K562 (cell line): Measurements from ENCODE around the gene UNC79. TPM values are rescaled to one million over a fixed set of nuclear protein-coding genes. Genes with fewer than 3 reads are reported as not detected.

ENCODE experiments used
- ATAC-seq: fragments of 200-7000 bp; cut with Tn5 transposase; 3 replicates; pipeline ENCODE4 v1.9.1; 2020; ENCODE audit warnings: moderate library complexity
- BruUV-seq: library from RNA; stranded (reverse); fragments of 400-500 nt; replicated peaks from 2 replicates; lab custom pipeline; 2021; lab: Mats Ljungman, UMichigan
- CTCF ChIA-PET: fragments of 300-600 bp; formaldehyde crosslinking; extraction: SDS; loops from one replicate; lab custom pipeline; 2021; ENCODE audit warnings: low intra/inter-chr PET ratio; lab: Yijun Ruan, JAX
- POLR2A ChIA-PET: fragments of 300-600, 350-650 bp; sonication (Branson Sonifier 250); formaldehyde crosslinking; extraction: SDS; loops from one replicate; lab custom pipeline; 2021; ENCODE audit warnings: antibody characterized with exemption, inconsistent platforms; lab: Yijun Ruan, JAX
- DNase-seq, 4 experiments: peaks; one replicate each; pipeline versions ENCODE4 v3.0.0 to v3.0.0-alpha.2; 2011 to 2018; ENCODE audit warnings: low spot score in 3 of 4, mixed read lengths in 3 of 4; ENCODE audit errors: extremely low read depth in 1 of 4
- FAIRE-seq: peaks from 2 replicates; lab custom pipeline; 2011; peaks lifted over from hg19 to GRCh38; lab: Jason Lieb, UNC
- H2AFZ ChIP-seq: 2 replicates; pipeline ENCODE4 v1.6.0; 2011; ENCODE audit warnings: low read depth, low read length, control low read depth, inconsistent platforms
- H3K27ac ChIP-seq: fragments of 200-600 bp; 3 replicates; pipeline ENCODE4 v1.8.0; 2011; ENCODE audit warnings: low read depth, mild to moderate bottlenecking, control low read depth, inconsistent platforms, low read length, moderate library complexity, mixed read lengths; ENCODE audit errors: extremely low read depth
- H3K27me3 ChIP-seq, 2 experiments: fragments of 300-600 bp in 1 of 2; 2 replicates in 1 of 2; 3 replicates in 1 of 2; pipeline versions ENCODE4 v1.6.0 to v1.8.0; 2011; ENCODE audit warnings: inconsistent platforms in 2 of 2, low read length in 2 of 2, mild to moderate bottlenecking in 1 of 2, mixed read lengths in 1 of 2, moderate library complexity in 1 of 2; ENCODE audit not compliant: control insufficient read depth in 2 of 2, insufficient read depth in 2 of 2
- H3K36me3 ChIP-seq: fragments of 300-600 bp; 3 replicates; pipeline ENCODE4 v1.8.0; 2011; ENCODE audit warnings: mild to moderate bottlenecking, low read length, inconsistent platforms; ENCODE audit not compliant: control insufficient read depth, insufficient read depth
- H3K4me1 ChIP-seq, 2 experiments: fragments of 200-600 bp in 1 of 2; replicated peaks in 1 of 2; 2 replicates in 1 of 2; 3 replicates in 1 of 2; pipeline versions ENCODE4 v1.5.1 to v1.8.0; 2011; ENCODE audit warnings: inconsistent platforms in 2 of 2, low read length in 2 of 2, mild to moderate bottlenecking in 1 of 2, mixed read lengths in 1 of 2, moderate library complexity in 1 of 2; ENCODE audit not compliant: control insufficient read depth in 2 of 2, insufficient read depth in 2 of 2
- H3K4me2 ChIP-seq: 2 replicates; pipeline ENCODE4 v1.6.1; 2011; ENCODE audit warnings: low read length, control low read depth, inconsistent platforms, mixed read lengths; ENCODE audit not compliant: insufficient read depth
- H3K4me3 ChIP-seq: fragments of 200-600 bp; sonication (generic), shearing (Covaris generic); 2 replicates; pipeline ENCODE4 v1.5.1; 2016; ENCODE audit warnings: control low read depth, inconsistent platforms
- H3K79me2 ChIP-seq: fragments of 200-600 bp; 3 replicates; pipeline ENCODE4 v1.8.0; 2011; ENCODE audit warnings: low read length, inconsistent platforms; ENCODE audit not compliant: control insufficient read depth, insufficient read depth
- H3K9ac ChIP-seq, 2 experiments: 2 replicates each; pipeline versions ENCODE4 v1.6.0 to v1.6.1; 2011; ENCODE audit warnings: low read depth in 2 of 2, low read length in 2 of 2, control low read depth in 1 of 2, inconsistent platforms in 1 of 2, mild to moderate bottlenecking in 1 of 2, mixed read lengths in 1 of 2; ENCODE audit not compliant: insufficient read depth in 1 of 2
- H3K9me1 ChIP-seq: one replicate; pipeline ENCODE4 v1.6.0; 2011; ENCODE audit warnings: inconsistent platforms, mild to moderate bottlenecking, low read length, moderate library complexity; ENCODE audit not compliant: control insufficient read depth, insufficient read depth
- H3K9me3 ChIP-seq: replicated peaks from 2 replicates; pipeline ENCODE4 v1.5.1; 2011; ENCODE audit warnings: low read depth, low read length, inconsistent platforms; ENCODE audit not compliant: control insufficient read depth, insufficient read depth
- H4K20me1 ChIP-seq: replicated peaks from 2 replicates; pipeline ENCODE4 v1.6.1; 2011; ENCODE audit warnings: low read length, inconsistent platforms, mixed read lengths; ENCODE audit not compliant: control insufficient read depth, insufficient read depth
- POLR2AphosphoS5 ChIP-seq: IDR thresholded peaks from 2 replicates; pipeline ENCODE4 v1.6.1; 2011; ENCODE audit warnings: mild to moderate bottlenecking, low read depth, low read length, moderate library complexity; ENCODE audit not compliant: control insufficient read depth, insufficient read depth
- RAD21 ChIP-seq, 2 experiments: fragments of 250-450 bp in 1 of 2; fragments of 450-650 bp in 1 of 2; sonication (Bioruptor Pico) in 1 of 2; formaldehyde crosslinking in 1 of 2; IDR thresholded peaks in 1 of 2; conservative IDR thresholded peaks in 1 of 2; 2 replicates each; pipeline versions ENCODE4 v1.4.0 to v1.8.0; 2020 to 2022; ENCODE audit warnings: mild to moderate bottlenecking in 2 of 2, moderate library complexity in 1 of 2
- SMC3 ChIP-seq: conservative IDR thresholded peaks from 2 replicates; pipeline ENCODE4 v1.6.1; 2011; ENCODE audit warnings: low read depth, low read length, improper control_type of control experiment; ENCODE audit not compliant: insufficient read depth
- ZKSCAN3 ChIP-seq: fragments of 250-450 bp; sonication (Bioruptor Pico); IDR thresholded peaks from 2 replicates; pipeline ENCODE4 v1.4.0; 2020
- WGBS: fragments of 100-300 bp; shearing (Covaris generic); methylation state at CpG from one replicate; pipeline ENCODE4 v1.1.6; 2016; ENCODE audit warnings: low coverage, mixed read lengths; ENCODE audit not compliant: insufficient coverage; ENCODE audit errors: missing lambda C conversion rate; 5-methylcytosine and 5-hydroxymethylcytosine counted together
- in situ Hi-C: fragments of 300-500 bp; cut with MboI; formaldehyde crosslinking; loops from 4 replicates; pipeline ENCODE4 v1.15.0; 2018; ENCODE audit warnings: inconsistent platforms, mixed read lengths
- intact Hi-C: fragments of 100-400 bp; cut with micrococcal nuclease; formaldehyde crosslinking; loops from 2 replicates; pipeline ENCODE4 v1.14.2; 2022
- polyA plus RNA-seq, 8 experiments: library from polyadenylated mRNA; depleted of rRNA in 4 of 8; stranded (reverse) in 5 of 8; unstranded in 3 of 8; fragments of >200 nt; fragmentation: Nextera tagmentation in 2 of 8; fragmentation: Illumina TruSeq in 1 of 8; extraction: Ambion mirVana in 2 of 8; extraction: Trizol in 1 of 8; gene quantifications; 2 replicates each; pipeline versions ENCODE4 v1.2.1 to v1.2.3, GENCODE V29; 2011 to 2014; ENCODE audit warnings: inconsistent platforms in 1 of 8, missing spikeins in 1 of 8
- total RNA-seq, 7 experiments: library from RNA; depleted of rRNA in 6 of 7; stranded (reverse); fragments of >200 nt in 6 of 7; fragmentation: Illumina TruSeq in 2 of 7; extraction: Trizol in 2 of 7; gene quantifications; 2 replicates each; pipeline versions ENCODE4 v1.2.1 to v1.2.3, GENCODE V29; 2011 to 2021; ENCODE audit warnings: low replicate concordance in 1 of 7
- TF ChIP-seq, protein P1 (sequence below): sonication (generic); formaldehyde crosslinking; IDR thresholded peaks from 2 replicates; pipeline ENCODE4 v1.9.0; 2022; ENCODE audit warnings: mild to moderate bottlenecking, missing genetic modification reagents
- TF ChIP-seq, protein P2 (sequence below): fragments of 450-650 bp; formaldehyde crosslinking; IDR thresholded peaks from 2 replicates; pipeline ENCODE4 v1.4.0; 2020; ENCODE audit warnings: mild to moderate bottlenecking, moderate library complexity
- TF ChIP-seq, protein P3 (sequence below): fragments of 250-450 bp; sonication (Bioruptor Pico); IDR thresholded peaks from 2 replicates; pipeline ENCODE4 v1.8.0; 2022; ENCODE audit warnings: moderate library complexity, mild to moderate bottlenecking, inconsistent platforms
- TF ChIP-seq, protein P4 (sequence below): fragments of 450-650 bp; IDR thresholded peaks from 2 replicates; pipeline ENCODE4 v1.6.1; 2017; ENCODE audit warnings: antibody characterized with exemption

UNC79 gene
- total and polyA plus RNA-seq, 9 of the 15 experiments (the other 6 are each of a cell fraction or from before 2014, with no cell fraction given), result under 0.01 to 0.04 (median 0.01) TPM; not detected in 6

DNA sequence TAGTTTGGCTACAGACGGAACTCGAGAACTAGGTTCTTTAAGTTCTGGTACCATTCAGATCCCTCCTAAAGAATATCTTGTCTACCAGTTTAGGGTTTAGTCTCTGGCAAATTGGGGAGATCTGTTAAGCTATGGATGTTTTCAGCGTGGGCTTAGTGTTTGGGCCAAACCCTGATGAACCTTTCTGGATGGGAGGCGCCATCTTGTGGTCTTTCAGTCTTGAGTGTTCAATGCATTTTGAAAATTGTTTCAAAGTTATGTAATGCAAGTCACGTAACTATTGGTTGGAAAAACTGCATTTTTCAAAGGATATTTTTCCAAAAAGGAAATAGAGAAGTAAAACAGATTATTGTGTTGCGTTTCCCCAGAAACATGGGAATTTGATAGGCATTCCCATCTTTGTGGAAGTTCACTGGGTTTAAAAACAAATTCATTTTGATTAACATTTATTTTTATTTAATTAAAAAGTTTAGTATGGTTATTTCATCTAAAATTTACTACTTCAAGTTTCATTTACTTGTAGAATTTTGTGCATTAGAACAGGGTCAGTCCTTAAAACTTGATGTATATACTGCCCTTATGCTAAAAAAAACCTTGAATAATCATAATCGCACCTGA is 188.5 kb downstream of the UNC79 start:
- no TSS peak for BruUV-seq
- in situ Hi-C loops, result no loop called here
- H3K4me1 ChIP-seq, result no peaks in the 10 kb centered on the region
- H3K79me2 ChIP-seq, result no peaks in the 10 kb centered on the region
- H2AFZ ChIP-seq, result no peak overlapping the region
- no peaks in the 10 kb centered on the region for H3K9me1 ChIP-seq
- H3K4me3 ChIP-seq, result no peak overlapping the region
- 0% methylated on average over 6 of the region's 7 CpGs for WGBS
- no peak overlapping the region for H3K4me2 ChIP-seq
- H3K27ac ChIP-seq, result no peak overlapping the region
- DNase-seq, result peak; percentile 16 to 31 (median 23)
- peak; percentile 67 for ATAC-seq
- peaks cover 0 to 13% of the 10 kb centered on the region in 2 experiments; a peak in 4 of 5 replicates for H3K27me3 ChIP-seq
- FAIRE-seq, result peak; percentile 81
- ChIA-PET POLR2A (interaction anchor here (0.6 kb wide), 1 partner anchor 273 kb away, joined by 3 read pairs; no protein-coding TSS in a partner anchor), CTCF (interaction anchor here (0.6 to 0.8 kb wide), 2 partner anchors 386 to 506 kb away, joined by 4 read pairs; no protein-coding TSS in a partner anchor)
- no peaks in the 10 kb centered on the region for H4K20me1 ChIP-seq
- H3K9ac ChIP-seq, result no peak overlapping the region
- H3K36me3 ChIP-seq, result no peaks in the 10 kb centered on the region
- no peaks in the 10 kb centered on the region for H3K9me3 ChIP-seq
- intact Hi-C loops, result loop anchor here (5.0 kb wide), 1 partner anchor 387 kb away; no protein-coding TSS in a partner anchor
- no peak for TF ChIP-seq POLR2AphosphoS5
- peak; percentile 59 to 62 for TF ChIP-seq RAD21 (CRISPR knock-in tag; conservative IDR thresholded peaks at IDR 0.05 in 1 of 2, IDR thresholded peaks at IDR 0.05 in 1 of 2)
- TF ChIP-seq, protein P1, sequence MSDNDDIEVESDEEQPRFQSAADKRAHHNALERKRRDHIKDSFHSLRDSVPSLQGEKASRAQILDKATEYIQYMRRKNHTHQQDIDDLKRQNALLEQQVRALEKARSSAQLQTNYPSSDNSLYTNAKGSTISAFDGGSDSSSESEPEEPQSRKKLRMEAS, result no peak
- TF ChIP-seq, protein P2, sequence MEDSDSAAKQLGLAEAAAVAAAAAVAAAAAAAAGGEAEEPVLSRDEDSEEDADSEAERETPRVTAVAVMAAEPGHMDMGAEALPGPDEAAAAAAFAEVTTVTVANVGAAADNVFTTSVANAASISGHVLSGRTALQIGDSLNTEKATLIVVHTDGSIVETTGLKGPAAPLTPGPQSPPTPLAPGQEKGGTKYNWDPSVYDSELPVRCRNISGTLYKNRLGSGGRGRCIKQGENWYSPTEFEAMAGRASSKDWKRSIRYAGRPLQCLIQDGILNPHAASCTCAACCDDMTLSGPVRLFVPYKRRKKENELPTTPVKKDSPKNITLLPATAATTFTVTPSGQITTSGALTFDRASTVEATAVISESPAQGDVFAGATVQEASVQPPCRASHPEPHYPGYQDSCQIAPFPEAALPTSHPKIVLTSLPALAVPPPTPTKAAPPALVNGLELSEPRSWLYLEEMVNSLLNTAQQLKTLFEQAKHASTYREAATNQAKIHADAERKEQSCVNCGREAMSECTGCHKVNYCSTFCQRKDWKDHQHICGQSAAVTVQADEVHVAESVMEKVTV, result 0 out of 2 replicates have a peak, but pooled peaks have one; percentile 20
- TF ChIP-seq, protein P3, sequence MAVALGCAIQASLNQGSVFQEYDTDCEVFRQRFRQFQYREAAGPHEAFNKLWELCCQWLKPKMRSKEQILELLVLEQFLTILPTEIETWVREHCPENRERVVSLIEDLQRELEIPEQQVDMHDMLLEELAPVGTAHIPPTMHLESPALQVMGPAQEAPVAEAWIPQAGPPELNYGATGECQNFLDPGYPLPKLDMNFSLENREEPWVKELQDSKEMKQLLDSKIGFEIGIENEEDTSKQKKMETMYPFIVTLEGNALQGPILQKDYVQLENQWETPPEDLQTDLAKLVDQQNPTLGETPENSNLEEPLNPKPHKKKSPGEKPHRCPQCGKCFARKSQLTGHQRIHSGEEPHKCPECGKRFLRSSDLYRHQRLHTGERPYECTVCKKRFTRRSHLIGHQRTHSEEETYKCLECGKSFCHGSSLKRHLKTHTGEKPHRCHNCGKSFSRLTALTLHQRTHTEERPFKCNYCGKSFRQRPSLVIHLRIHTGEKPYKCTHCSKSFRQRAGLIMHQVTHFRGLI (CRISPR knock-in tag), result no peak
- no peak for TF ChIP-seq ZKSCAN3 (CRISPR knock-in tag)
- 0 out of 2 replicates have a peak, but pooled peaks have one; percentile 37 for TF ChIP-seq SMC3
- TF ChIP-seq, protein P4, sequence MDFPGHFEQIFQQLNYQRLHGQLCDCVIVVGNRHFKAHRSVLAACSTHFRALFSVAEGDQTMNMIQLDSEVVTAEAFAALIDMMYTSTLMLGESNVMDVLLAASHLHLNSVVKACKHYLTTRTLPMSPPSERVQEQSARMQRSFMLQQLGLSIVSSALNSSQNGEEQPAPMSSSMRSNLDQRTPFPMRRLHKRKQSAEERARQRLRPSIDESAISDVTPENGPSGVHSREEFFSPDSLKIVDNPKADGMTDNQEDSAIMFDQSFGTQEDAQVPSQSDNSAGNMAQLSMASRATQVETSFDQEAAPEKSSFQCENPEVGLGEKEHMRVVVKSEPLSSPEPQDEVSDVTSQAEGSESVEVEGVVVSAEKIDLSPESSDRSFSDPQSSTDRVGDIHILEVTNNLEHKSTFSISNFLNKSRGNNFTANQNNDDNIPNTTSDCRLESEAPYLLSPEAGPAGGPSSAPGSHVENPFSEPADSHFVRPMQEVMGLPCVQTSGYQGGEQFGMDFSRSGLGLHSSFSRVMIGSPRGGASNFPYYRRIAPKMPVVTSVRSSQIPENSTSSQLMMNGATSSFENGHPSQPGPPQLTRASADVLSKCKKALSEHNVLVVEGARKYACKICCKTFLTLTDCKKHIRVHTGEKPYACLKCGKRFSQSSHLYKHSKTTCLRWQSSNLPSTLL, result no peak
